ENCODE measurements around the gene FURIN.

The FURIN gene

DNA sequence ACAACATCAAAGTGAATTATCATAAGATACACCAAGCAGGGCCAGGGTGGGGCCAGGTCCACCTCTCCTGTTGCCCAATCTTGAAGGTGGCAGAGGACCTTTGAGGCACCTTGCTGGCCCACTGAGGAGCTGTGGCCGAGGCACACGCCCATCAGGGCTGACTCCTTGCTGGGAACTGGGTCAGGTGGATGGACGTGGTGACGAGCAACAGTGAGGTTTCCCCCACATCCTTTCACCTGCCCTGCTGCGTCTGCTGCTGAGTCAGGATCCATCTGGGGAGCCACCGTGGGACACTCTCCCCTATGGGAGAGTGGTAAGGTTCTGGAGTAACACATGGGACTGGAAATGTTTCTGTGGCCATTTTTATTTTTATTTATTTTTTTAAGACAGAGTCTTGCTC lies 17.3 kb upstream of the FURIN start:
- no peak for DNase-seq (ENCODE audit: extremely low read depth, insufficient read length)
- Histone ChIP-seq H3K27me3 (replicated peaks; ENCODE audit: control insufficient read depth, insufficient read depth, low read length) (no peaks in the 10 kb centered on the region), H3K36me3 (ENCODE audit: control insufficient read depth, insufficient read depth, low read length) (no peaks in the 10 kb centered on the region), H3K4me3 (replicated peaks; ENCODE audit: low read depth, low read length) (no peak overlapping the region)
- TF ChIP-seq, protein P1, sequence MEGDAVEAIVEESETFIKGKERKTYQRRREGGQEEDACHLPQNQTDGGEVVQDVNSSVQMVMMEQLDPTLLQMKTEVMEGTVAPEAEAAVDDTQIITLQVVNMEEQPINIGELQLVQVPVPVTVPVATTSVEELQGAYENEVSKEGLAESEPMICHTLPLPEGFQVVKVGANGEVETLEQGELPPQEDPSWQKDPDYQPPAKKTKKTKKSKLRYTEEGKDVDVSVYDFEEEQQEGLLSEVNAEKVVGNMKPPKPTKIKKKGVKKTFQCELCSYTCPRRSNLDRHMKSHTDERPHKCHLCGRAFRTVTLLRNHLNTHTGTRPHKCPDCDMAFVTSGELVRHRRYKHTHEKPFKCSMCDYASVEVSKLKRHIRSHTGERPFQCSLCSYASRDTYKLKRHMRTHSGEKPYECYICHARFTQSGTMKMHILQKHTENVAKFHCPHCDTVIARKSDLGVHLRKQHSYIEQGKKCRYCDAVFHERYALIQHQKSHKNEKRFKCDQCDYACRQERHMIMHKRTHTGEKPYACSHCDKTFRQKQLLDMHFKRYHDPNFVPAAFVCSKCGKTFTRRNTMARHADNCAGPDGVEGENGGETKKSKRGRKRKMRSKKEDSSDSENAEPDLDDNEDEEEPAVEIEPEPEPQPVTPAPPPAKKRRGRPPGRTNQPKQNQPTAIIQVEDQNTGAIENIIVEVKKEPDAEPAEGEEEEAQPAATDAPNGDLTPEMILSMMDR (IDR thresholded peaks at IDR 0.05; ENCODE audit: insufficient read depth, low read length, poor library complexity, severe bottlenecking), result no peak

GRCh38 chr15:90851940-90852339 lies 16.4 kb upstream of the FURIN start:
- DNase-seq (ENCODE audit: extremely low read depth, insufficient read length), result no peak
- Histone ChIP-seq H3K4me3 (replicated peaks; ENCODE audit: low read depth, low read length) (no peak overlapping the region), H3K27me3 (replicated peaks; ENCODE audit: control insufficient read depth, insufficient read depth, low read length) (no peaks in the 10 kb centered on the region), H3K36me3 (ENCODE audit: control insufficient read depth, insufficient read depth, low read length) (no peaks in the 10 kb centered on the region)
- TF ChIP-seq, protein P1 (IDR thresholded peaks at IDR 0.05; ENCODE audit: insufficient read depth, low read length, poor library complexity, severe bottlenecking), result no peak

- no peak for DNase-seq (ENCODE audit: extremely low read depth, insufficient read length)
Measured at GRCh38 chr15:90855139-90855538, 13.2 kb upstream of the FURIN start.

GRCh38 chr15:90857337-90857736 lies 11.1 kb upstream of the FURIN start:
- Histone ChIP-seq H3K27me3 (replicated peaks; ENCODE audit: control insufficient read depth, insufficient read depth, low read length) (no peaks in the 10 kb centered on the region), H3K4me3 (replicated peaks; ENCODE audit: low read depth, low read length) (no peak overlapping the region), H3K36me3 (ENCODE audit: control insufficient read depth, insufficient read depth, low read length) (no peaks in the 10 kb centered on the region)
- TF ChIP-seq, protein P1 (IDR thresholded peaks at IDR 0.05; ENCODE audit: insufficient read depth, low read length, poor library complexity, severe bottlenecking), result no peak
- no peak for DNase-seq (ENCODE audit: extremely low read depth, insufficient read length)

More at GRCh38 chr15:90855139-90855538, 13.2 kb upstream of the FURIN start:
- TF ChIP-seq, protein P1 (IDR thresholded peaks at IDR 0.05; ENCODE audit: insufficient read depth, low read length, poor library complexity, severe bottlenecking), result no peak
- H3K4me3 ChIP-seq (replicated peaks; ENCODE audit: low read depth, low read length), result no peak overlapping the region
- H3K27me3 ChIP-seq (replicated peaks; ENCODE audit: control insufficient read depth, insufficient read depth, low read length), result no peaks in the 10 kb centered on the region
- no peaks in the 10 kb centered on the region for H3K36me3 ChIP-seq (ENCODE audit: control insufficient read depth, insufficient read depth, low read length)

DNA sequence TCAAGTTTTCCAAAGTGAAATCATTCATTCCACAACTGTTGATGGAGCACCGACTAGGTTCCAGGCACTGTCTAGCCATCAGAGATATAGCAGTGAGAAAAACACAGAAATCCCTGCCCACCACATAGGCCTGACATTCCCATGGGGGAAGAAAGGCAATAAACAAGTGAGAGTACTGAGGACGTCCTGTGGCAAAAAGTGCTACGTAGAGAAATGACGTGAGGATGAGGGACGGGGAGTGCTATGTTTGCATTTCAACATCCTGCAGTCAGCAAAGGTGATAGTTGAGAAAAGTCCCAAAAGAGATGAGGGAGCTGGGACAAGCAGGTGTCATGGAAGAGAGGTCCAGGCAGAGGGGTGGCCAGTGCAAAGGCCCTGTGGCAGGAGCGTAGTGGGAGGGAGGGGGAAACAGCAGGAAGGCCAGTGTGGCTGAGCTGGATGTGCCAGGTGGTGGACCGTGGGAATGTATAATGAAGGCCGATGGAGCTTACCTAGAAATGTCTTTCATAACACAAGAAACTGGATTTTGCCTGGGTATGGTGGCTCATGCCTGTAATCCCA lies 10.4 kb upstream of the FURIN start:
- Histone ChIP-seq H3K4me3 (replicated peaks; ENCODE audit: low read depth, low read length) (no peak overlapping the region), H3K27me3 (replicated peaks; ENCODE audit: control insufficient read depth, insufficient read depth, low read length) (no peaks in the 10 kb centered on the region), H3K36me3 (ENCODE audit: control insufficient read depth, insufficient read depth, low read length) (no peaks in the 10 kb centered on the region)
- TF ChIP-seq, protein P1 (IDR thresholded peaks at IDR 0.05; ENCODE audit: insufficient read depth, low read length, poor library complexity, severe bottlenecking), result no peak
- no peak for DNase-seq (ENCODE audit: extremely low read depth, insufficient read length)

Measured in GM06990 (cell line).